Measurements from ENCODE around the gene YARS1. TPM values are rescaled to one million over a fixed set of nuclear protein-coding genes. Genes with fewer than 3 reads are reported as not detected.

Gene YARS1
- total RNA-seq, 1 donor from 2014 or later = 111 TPM

DNA sequence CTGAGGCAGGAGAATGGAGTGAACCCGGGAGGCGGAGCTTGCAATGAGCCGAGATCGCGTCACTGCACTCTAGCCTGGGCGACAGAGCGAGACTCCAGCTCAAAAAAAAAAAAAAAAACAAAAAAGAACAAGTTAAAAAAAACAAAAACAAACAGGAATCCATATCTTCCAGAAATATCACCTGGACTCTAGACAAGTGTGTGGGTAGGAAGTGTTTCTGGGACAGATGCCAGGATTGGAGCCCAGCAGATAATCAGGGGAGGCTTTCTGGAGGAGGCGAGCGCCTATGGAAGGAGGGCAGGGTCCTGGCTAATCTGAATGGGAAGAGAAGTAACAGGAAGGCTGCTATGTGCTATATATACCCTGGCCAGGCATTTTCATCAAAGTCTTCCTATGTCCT lies 71.0 kb downstream of the YARS1 start:
- intact Hi-C loops (cut with DNase I) = no loop called here
- DNase-seq (no peak), ATAC-seq (no peak)
- TF ChIP-seq, protein P1, sequence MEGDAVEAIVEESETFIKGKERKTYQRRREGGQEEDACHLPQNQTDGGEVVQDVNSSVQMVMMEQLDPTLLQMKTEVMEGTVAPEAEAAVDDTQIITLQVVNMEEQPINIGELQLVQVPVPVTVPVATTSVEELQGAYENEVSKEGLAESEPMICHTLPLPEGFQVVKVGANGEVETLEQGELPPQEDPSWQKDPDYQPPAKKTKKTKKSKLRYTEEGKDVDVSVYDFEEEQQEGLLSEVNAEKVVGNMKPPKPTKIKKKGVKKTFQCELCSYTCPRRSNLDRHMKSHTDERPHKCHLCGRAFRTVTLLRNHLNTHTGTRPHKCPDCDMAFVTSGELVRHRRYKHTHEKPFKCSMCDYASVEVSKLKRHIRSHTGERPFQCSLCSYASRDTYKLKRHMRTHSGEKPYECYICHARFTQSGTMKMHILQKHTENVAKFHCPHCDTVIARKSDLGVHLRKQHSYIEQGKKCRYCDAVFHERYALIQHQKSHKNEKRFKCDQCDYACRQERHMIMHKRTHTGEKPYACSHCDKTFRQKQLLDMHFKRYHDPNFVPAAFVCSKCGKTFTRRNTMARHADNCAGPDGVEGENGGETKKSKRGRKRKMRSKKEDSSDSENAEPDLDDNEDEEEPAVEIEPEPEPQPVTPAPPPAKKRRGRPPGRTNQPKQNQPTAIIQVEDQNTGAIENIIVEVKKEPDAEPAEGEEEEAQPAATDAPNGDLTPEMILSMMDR (IDR thresholded peaks at IDR 0.05) = no peak
- H3K9me3 ChIP-seq = no peaks in the 10 kb centered on the region
- H3K27ac ChIP-seq = no peak overlapping the region
- H3K27me3 ChIP-seq = no peaks in the 10 kb centered on the region
- no peak overlapping the region for H3K4me3 ChIP-seq
- H3K36me3 ChIP-seq = no peaks in the 10 kb centered on the region
- H3K4me1 ChIP-seq = peaks cover 14% of the 10 kb centered on the region

DNA sequence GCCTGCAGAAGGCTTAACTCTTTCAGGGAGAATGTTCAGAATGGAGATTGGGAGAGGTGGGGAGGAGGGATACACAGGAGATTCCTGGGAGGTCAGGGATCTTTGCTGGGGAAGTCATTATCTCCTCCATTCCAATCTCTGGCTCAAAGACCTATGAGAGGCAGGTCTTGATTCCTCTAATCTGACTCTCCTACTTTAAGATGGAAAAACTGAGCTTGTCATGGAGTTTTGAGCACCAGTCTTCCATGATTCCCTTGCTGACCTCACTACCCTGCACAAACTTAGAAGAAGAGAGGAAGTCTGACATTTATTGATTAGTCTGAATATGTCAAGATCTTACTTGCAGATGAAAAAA lies 73.1 kb downstream of the YARS1 start:
- H3K4me1 ChIP-seq = peaks cover 19% of the 10 kb centered on the region
- no peaks in the 10 kb centered on the region for H3K9me3 ChIP-seq
- no peaks in the 10 kb centered on the region for H3K27me3 ChIP-seq
- no peak overlapping the region for H3K27ac ChIP-seq
- TF ChIP-seq, protein P1 (IDR thresholded peaks at IDR 0.05) = no peak
- DNase-seq (no peak), ATAC-seq (no peak)
- no peak overlapping the region for H3K4me3 ChIP-seq
- no peaks in the 10 kb centered on the region for H3K36me3 ChIP-seq
- intact Hi-C loops (cut with DNase I) = no loop called here

DNA sequence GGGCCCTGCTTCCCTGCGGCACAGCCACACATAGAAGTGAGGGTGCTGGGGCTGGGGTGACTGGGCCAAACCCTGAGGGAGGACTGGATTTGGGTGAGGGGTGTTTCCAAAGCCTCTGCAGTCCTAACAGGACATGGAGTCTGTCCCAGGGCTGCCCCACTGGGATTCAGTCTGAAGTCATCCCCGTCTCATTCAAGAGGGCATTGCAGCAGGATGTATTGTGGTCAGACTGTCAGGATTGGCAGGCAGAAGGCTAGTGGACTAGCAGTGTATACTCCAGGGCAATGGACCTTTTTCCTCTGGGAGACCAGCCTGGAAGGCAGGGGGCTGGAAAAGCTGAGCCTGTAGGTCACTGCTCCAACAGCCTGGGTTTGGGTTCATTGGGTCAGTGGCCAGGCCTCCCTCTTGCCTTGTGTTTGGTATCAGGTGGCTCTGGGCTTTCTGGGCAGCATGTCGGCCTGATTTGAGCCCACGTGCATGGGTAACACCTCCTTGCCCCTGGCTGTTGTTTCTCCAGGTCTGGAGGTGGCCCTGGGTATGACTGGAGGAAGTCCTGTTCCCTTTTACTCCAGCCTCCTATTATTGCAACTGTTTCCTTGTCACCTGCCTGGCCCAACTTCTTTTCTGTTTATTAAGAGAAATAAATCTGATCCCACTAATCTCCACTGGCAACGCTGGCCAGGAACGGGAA lies 73.6 kb downstream of the YARS1 start:
- intact Hi-C loops (cut with DNase I) = no loop called here
- peak overlapping the region; percentile 84 for H3K27ac ChIP-seq
- ATAC-seq (no peak), DNase-seq (no peak)
- no peaks in the 10 kb centered on the region for H3K9me3 ChIP-seq
- peaks cover 19% of the 10 kb centered on the region for H3K4me1 ChIP-seq
- H3K4me3 ChIP-seq = peak overlapping the region; percentile 67
- H3K36me3 ChIP-seq = no peaks in the 10 kb centered on the region
- TF ChIP-seq, protein P1 (IDR thresholded peaks at IDR 0.05) = no peak
- no peaks in the 10 kb centered on the region for H3K27me3 ChIP-seq

DNA sequence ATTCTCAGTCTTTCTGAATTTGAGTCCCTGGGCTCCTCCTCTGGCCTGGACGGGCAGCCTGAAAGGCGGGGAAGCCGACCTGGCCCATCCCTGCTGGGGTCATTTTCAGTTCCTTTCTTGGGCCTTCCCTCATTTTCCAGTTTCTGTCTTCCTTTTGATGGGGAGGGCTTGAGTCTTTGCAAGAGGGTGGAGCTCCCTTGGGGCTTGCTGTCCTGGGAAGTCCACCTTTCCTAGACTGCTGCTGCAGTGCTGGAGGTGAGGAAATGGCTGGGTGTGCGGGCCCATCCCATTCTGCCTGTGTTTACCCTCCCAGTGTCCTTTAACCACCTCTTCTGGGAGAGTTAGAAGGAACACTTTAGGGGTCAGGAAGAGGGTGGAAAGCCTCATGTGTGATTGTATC lies 74.2 kb downstream of the YARS1 start:
- H3K9me3 ChIP-seq = no peaks in the 10 kb centered on the region
- peak; percentile 34 for ATAC-seq
- peaks cover 19% of the 10 kb centered on the region for H3K4me1 ChIP-seq
- intact Hi-C loops (cut with DNase I) = no loop called here
- no peaks in the 10 kb centered on the region for H3K36me3 ChIP-seq
- H3K4me3 ChIP-seq = peak overlapping the region; percentile 67
- peak overlapping the region; percentile 84 for H3K27ac ChIP-seq
- no peak for DNase-seq
- H3K27me3 ChIP-seq = no peaks in the 10 kb centered on the region
- TF ChIP-seq, protein P1 (IDR thresholded peaks at IDR 0.05) = no peak

DNA sequence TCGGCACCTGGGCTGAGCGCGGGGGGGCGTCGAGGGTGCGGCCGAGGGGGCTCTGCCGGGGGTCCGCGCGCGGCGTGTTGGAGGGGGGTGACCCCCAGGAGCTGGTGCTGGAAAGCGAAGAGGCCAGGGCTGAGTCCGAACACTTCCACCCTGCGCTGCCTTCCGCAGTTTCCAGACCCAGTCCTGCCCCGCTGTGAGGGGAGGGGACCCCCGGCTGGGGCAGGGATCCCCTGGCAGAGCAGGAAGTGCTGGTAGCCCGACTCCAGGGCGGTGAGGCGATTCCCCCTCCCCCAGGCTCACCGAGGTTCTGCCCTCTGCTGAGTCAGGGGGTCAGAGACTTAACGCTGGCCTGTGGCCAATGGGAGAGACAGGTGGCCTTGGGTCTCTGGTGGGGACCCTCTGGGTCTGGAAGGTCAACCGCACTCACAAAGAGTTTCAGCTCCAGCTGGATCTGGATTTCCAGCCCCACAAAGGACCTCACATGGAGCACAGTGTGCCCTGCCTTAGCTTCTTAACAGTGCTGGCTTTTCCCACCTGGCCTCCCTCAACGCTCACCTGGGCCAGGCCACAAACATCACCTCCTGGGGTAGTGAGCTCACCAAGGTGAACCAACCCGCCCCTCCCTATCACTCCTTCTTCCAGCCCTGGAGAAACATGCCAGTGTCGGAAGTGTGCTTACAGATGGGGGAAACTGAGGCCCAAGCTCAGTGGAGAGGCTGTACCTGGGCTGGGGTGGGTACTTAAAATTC lies 74.8 kb downstream of the YARS1 start:
- intact Hi-C loops (cut with DNase I) = no loop called here

More for the DNA sequence above, 74.8 kb downstream of the YARS1 start:
- peak overlapping the region; percentile 84 for H3K27ac ChIP-seq
- TF ChIP-seq, protein P1 (IDR thresholded peaks at IDR 0.05) = no peak
- no peaks in the 10 kb centered on the region for H3K9me3 ChIP-seq
- H3K36me3 ChIP-seq = no peaks in the 10 kb centered on the region
- H3K4me3 ChIP-seq = peak overlapping the region; percentile 67
- ATAC-seq = peak; percentile 56
- H3K4me1 ChIP-seq = peaks cover 19% of the 10 kb centered on the region
- no peaks in the 10 kb centered on the region for H3K27me3 ChIP-seq
- DNase-seq = peak; percentile 71
